GM10266 (cell line): ENCODE data around the gene KCNA1.

Source experiments
- DNase-seq: peaks from one replicate; pipeline ENCODE4 v3.0.0; 2012; ENCODE audit errors: extremely low spot score
- CTCF ChIP-seq: IDR thresholded peaks from 2 replicates; pipeline ENCODE4 v1.5.1; 2012; ENCODE audit warnings: mild to moderate bottlenecking, low read depth; ENCODE audit not compliant: control insufficient read depth, insufficient read depth; ENCODE audit errors: missing control alignments

KCNA1 gene

GRCh38 chr12:4938900-4939299 is 29.2 kb downstream of the KCNA1 start:
- no peak for TF ChIP-seq CTCF
- DNase-seq, result no peak

GRCh38 chr12:4939418-4940023 is 29.8 kb downstream of the KCNA1 start:
- no peak for TF ChIP-seq CTCF
- no peak for DNase-seq

- DNase-seq, result peak; percentile 67
- no peak for TF ChIP-seq CTCF
These were observed 33.6 kb downstream of the KCNA1 start for GRCh38 chr12:4943067-4943937.

GRCh38 chr12:4943938-4944284 is 34.2 kb downstream of the KCNA1 start:
- no peak for TF ChIP-seq CTCF

GRCh38 chr12:4947253-4947652 is 37.5 kb downstream of the KCNA1 start:
- no peak for DNase-seq
- TF ChIP-seq CTCF, result no peak

More at GRCh38 chr12:4943938-4944284, 34.2 kb downstream of the KCNA1 start:
- no peak for DNase-seq

- DNase-seq, result no peak
- no peak for TF ChIP-seq CTCF
These were observed 41.4 kb downstream of the KCNA1 start for GRCh38 chr12:4951083-4951482.

GRCh38 chr12:4951601-4952000 is 41.9 kb downstream of the KCNA1 start:
- no peak for TF ChIP-seq CTCF
- DNase-seq, result no peak
